K562 (cell line): ENCODE measurements around the gene PRM1. TPM values are rescaled to one million over a fixed set of nuclear protein-coding genes. Genes with fewer than 3 reads are reported as not detected.

ENCODE experiments used
- ATAC-seq: fragments of 200-7000 bp; cut with Tn5 transposase; 3 replicates; pipeline ENCODE4 v1.9.1; 2020; ENCODE audit warnings: moderate library complexity
- BruUV-seq: library from RNA; stranded (reverse); fragments of 400-500 nt; replicated peaks from 2 replicates; lab custom pipeline; 2021; lab: Mats Ljungman, UMichigan
- CTCF ChIA-PET: fragments of 300-600 bp; formaldehyde crosslinking; extraction: SDS; loops from one replicate; lab custom pipeline; 2021; ENCODE audit warnings: low intra/inter-chr PET ratio; lab: Yijun Ruan, JAX
- POLR2A ChIA-PET: fragments of 300-600, 350-650 bp; sonication (Branson Sonifier 250); formaldehyde crosslinking; extraction: SDS; loops from one replicate; lab custom pipeline; 2021; ENCODE audit warnings: antibody characterized with exemption, inconsistent platforms; lab: Yijun Ruan, JAX
- DNase-seq, 4 experiments: peaks; one replicate each; pipeline versions ENCODE4 v3.0.0 to v3.0.0-alpha.2; 2011 to 2018; ENCODE audit warnings: low spot score in 3 of 4, mixed read lengths in 3 of 4; ENCODE audit errors: extremely low read depth in 1 of 4
- FAIRE-seq: peaks from 2 replicates; lab custom pipeline; 2011; peaks lifted over from hg19 to GRCh38; lab: Jason Lieb, UNC
- H2AFZ ChIP-seq: 2 replicates; pipeline ENCODE4 v1.6.0; 2011; ENCODE audit warnings: low read depth, low read length, control low read depth, inconsistent platforms
- H3K27ac ChIP-seq: fragments of 200-600 bp; 3 replicates; pipeline ENCODE4 v1.8.0; 2011; ENCODE audit warnings: low read depth, mild to moderate bottlenecking, control low read depth, inconsistent platforms, low read length, moderate library complexity, mixed read lengths; ENCODE audit errors: extremely low read depth
- H3K27me3 ChIP-seq, 2 experiments: fragments of 300-600 bp in 1 of 2; 2 replicates in 1 of 2; 3 replicates in 1 of 2; pipeline versions ENCODE4 v1.6.0 to v1.8.0; 2011; ENCODE audit warnings: inconsistent platforms in 2 of 2, low read length in 2 of 2, mild to moderate bottlenecking in 1 of 2, mixed read lengths in 1 of 2, moderate library complexity in 1 of 2; ENCODE audit not compliant: control insufficient read depth in 2 of 2, insufficient read depth in 2 of 2
- H3K36me3 ChIP-seq: fragments of 300-600 bp; 3 replicates; pipeline ENCODE4 v1.8.0; 2011; ENCODE audit warnings: mild to moderate bottlenecking, low read length, inconsistent platforms; ENCODE audit not compliant: control insufficient read depth, insufficient read depth
- H3K4me1 ChIP-seq, 2 experiments: fragments of 200-600 bp in 1 of 2; replicated peaks in 1 of 2; 2 replicates in 1 of 2; 3 replicates in 1 of 2; pipeline versions ENCODE4 v1.5.1 to v1.8.0; 2011; ENCODE audit warnings: inconsistent platforms in 2 of 2, low read length in 2 of 2, mild to moderate bottlenecking in 1 of 2, mixed read lengths in 1 of 2, moderate library complexity in 1 of 2; ENCODE audit not compliant: control insufficient read depth in 2 of 2, insufficient read depth in 2 of 2
- H3K4me2 ChIP-seq: 2 replicates; pipeline ENCODE4 v1.6.1; 2011; ENCODE audit warnings: low read length, control low read depth, inconsistent platforms, mixed read lengths; ENCODE audit not compliant: insufficient read depth
- H3K4me3 ChIP-seq: fragments of 200-600 bp; sonication (generic), shearing (Covaris generic); 2 replicates; pipeline ENCODE4 v1.5.1; 2016; ENCODE audit warnings: control low read depth, inconsistent platforms
- H3K79me2 ChIP-seq: fragments of 200-600 bp; 3 replicates; pipeline ENCODE4 v1.8.0; 2011; ENCODE audit warnings: low read length, inconsistent platforms; ENCODE audit not compliant: control insufficient read depth, insufficient read depth
- H3K9ac ChIP-seq, 2 experiments: 2 replicates each; pipeline versions ENCODE4 v1.6.0 to v1.6.1; 2011; ENCODE audit warnings: low read depth in 2 of 2, low read length in 2 of 2, control low read depth in 1 of 2, inconsistent platforms in 1 of 2, mild to moderate bottlenecking in 1 of 2, mixed read lengths in 1 of 2; ENCODE audit not compliant: insufficient read depth in 1 of 2
- H3K9me1 ChIP-seq: one replicate; pipeline ENCODE4 v1.6.0; 2011; ENCODE audit warnings: inconsistent platforms, mild to moderate bottlenecking, low read length, moderate library complexity; ENCODE audit not compliant: control insufficient read depth, insufficient read depth
- H3K9me3 ChIP-seq: replicated peaks from 2 replicates; pipeline ENCODE4 v1.5.1; 2011; ENCODE audit warnings: low read depth, low read length, inconsistent platforms; ENCODE audit not compliant: control insufficient read depth, insufficient read depth
- H4K20me1 ChIP-seq: replicated peaks from 2 replicates; pipeline ENCODE4 v1.6.1; 2011; ENCODE audit warnings: low read length, inconsistent platforms, mixed read lengths; ENCODE audit not compliant: control insufficient read depth, insufficient read depth
- ESRRA ChIP-seq: fragments of 450-650 bp; IDR thresholded peaks from 2 replicates; pipeline ENCODE4 v1.6.1; 2014; ENCODE audit warnings: low read depth, mild to moderate bottlenecking, moderate library complexity, borderline replicate concordance
- HIVEP1 ChIP-seq: fragments of 250-450 bp; sonication (Bioruptor Pico); IDR thresholded peaks from 2 replicates; pipeline ENCODE4 v1.4.0; 2020; ENCODE audit warnings: mild to moderate bottlenecking
- MNT ChIP-seq, 2 experiments: fragments of 450-650 bp; conservative IDR thresholded peaks; 2 replicates each; pipeline ENCODE4 v1.6.1; 2017; ENCODE audit warnings: mild to moderate bottlenecking in 2 of 2, moderate library complexity in 2 of 2
- MYC ChIP-seq, 2 experiments: fragments of 250-450 bp in 1 of 2; sonication (Bioruptor Pico) in 1 of 2; IDR thresholded peaks; 2 replicates each; pipeline versions ENCODE4 v1.5.1 to v1.6.1; 2012 to 2021; ENCODE audit warnings: low read depth in 2 of 2, borderline replicate concordance in 1 of 2, improper control_type of control experiment in 1 of 2, low read length in 1 of 2, mild to moderate bottlenecking in 1 of 2, moderate library complexity in 1 of 2
- SIN3A ChIP-seq, 2 experiments: fragments of 150-350 bp in 1 of 2; IDR thresholded peaks; 2 replicates each; pipeline ENCODE4 v1.6.1; 2011 to 2016; ENCODE audit warnings: borderline replicate concordance in 2 of 2, low read depth in 2 of 2, low read length in 2 of 2, mild to moderate bottlenecking in 2 of 2, moderate library complexity in 2 of 2; ENCODE audit not compliant: control insufficient read depth in 1 of 2
- ZNF121 ChIP-seq: sonication (generic); formaldehyde crosslinking; conservative IDR thresholded peaks from 2 replicates; pipeline ENCODE4 v1.8.0; 2022; ENCODE audit warnings: missing genetic modification reagents
- ZNF212 ChIP-seq: fragments of 450-650 bp; formaldehyde crosslinking; IDR thresholded peaks from 2 replicates; pipeline ENCODE4 v1.4.0; 2020; ENCODE audit warnings: mild to moderate bottlenecking
- ZNF224 ChIP-seq: sonication (generic); formaldehyde crosslinking; IDR thresholded peaks from 2 replicates; pipeline ENCODE4 v1.8.0; 2022; ENCODE audit warnings: mild to moderate bottlenecking, missing genetic modification reagents
- WGBS: fragments of 100-300 bp; shearing (Covaris generic); methylation state at CpG from one replicate; pipeline ENCODE4 v1.1.6; 2016; ENCODE audit warnings: low coverage, mixed read lengths; ENCODE audit not compliant: insufficient coverage; ENCODE audit errors: missing lambda C conversion rate; 5-methylcytosine and 5-hydroxymethylcytosine counted together
- in situ Hi-C: fragments of 300-500 bp; cut with MboI; formaldehyde crosslinking; loops from 4 replicates; pipeline ENCODE4 v1.15.0; 2018; ENCODE audit warnings: inconsistent platforms, mixed read lengths
- intact Hi-C: fragments of 100-400 bp; cut with micrococcal nuclease; formaldehyde crosslinking; loops from 2 replicates; pipeline ENCODE4 v1.14.2; 2022
- polyA plus RNA-seq, 8 experiments: library from polyadenylated mRNA; depleted of rRNA in 4 of 8; stranded (reverse) in 5 of 8; unstranded in 3 of 8; fragments of >200 nt; fragmentation: Nextera tagmentation in 2 of 8; fragmentation: Illumina TruSeq in 1 of 8; extraction: Ambion mirVana in 2 of 8; extraction: Trizol in 1 of 8; gene quantifications; 2 replicates each; pipeline versions ENCODE4 v1.2.1 to v1.2.3, GENCODE V29; 2011 to 2014; ENCODE audit warnings: inconsistent platforms in 1 of 8, missing spikeins in 1 of 8
- total RNA-seq, 7 experiments: library from RNA; depleted of rRNA in 6 of 7; stranded (reverse); fragments of >200 nt in 6 of 7; fragmentation: Illumina TruSeq in 2 of 7; extraction: Trizol in 2 of 7; gene quantifications; 2 replicates each; pipeline versions ENCODE4 v1.2.1 to v1.2.3, GENCODE V29; 2011 to 2021; ENCODE audit warnings: low replicate concordance in 1 of 7
- TF ChIP-seq, protein P1 (sequence below): fragments of 250-450 bp; sonication (Bioruptor Pico); IDR thresholded peaks from 2 replicates; pipeline ENCODE4 v1.5.0; 2020; ENCODE audit warnings: mild to moderate bottlenecking

PRM1 gene
- total and polyA plus RNA-seq, 9 of the 15 experiments (the other 6 are each of a cell fraction or from before 2014, with no cell fraction given): not detected

DNA sequence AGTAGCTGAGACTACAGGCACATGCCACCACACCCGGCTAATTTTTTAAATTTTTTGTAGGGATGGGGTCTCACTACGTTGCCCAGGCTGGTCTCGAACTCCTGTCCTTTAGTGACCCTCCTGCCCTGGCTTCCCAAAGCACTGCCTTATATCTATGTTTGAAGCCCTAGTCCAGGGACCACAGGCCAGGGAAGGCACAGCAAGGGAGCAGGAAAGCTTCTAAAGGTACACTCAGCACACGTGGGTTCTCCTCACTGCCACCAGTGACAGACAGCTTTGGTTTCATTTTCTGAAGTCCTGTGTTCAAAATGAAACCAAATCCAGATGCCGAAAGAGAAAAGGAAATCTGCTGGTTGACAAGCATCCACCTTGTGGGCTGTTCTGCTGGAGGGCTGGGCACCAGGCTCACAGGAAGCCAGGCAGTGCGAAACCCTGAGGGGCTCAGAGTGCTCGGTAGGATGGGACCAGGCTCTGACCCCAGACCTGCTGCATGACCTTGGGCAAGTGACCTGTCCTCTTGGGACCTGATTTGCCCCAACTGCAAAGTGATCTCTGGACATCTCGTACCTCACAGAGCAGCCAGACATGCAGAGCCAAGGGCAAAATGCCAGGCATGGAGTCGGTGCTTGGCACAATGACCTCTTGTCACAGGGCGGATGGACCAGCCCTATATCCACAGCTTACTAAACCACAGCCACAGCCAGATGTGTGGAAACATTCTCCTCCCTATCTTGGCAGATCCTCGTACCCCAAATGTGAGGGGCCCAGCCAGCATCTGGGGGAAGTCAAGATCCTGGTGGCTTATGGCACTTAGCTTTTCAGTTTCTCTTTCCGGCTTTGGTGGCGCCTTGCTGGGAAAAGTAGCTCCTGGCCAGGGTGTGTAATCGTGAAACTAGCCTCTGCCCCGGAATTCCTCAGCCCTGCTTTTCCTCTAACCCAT, 22.3 kb downstream of the PRM1 start:
- POLR2A ChIA-PET: interaction anchor here (0.7 to 0.9 kb wide), 2 partner anchors 8 to 210 kb away, joined by 3 to 5 read pairs; no protein-coding TSS in a partner anchor
- Histone ChIP-seq H3K4me1 (peaks cover 18 to 35% of the 10 kb centered on the region in 2 experiments; a peak in 4 of 5 replicates), H3K79me2 (peaks cover 18% of the 10 kb centered on the region), H3K36me3 (peaks cover 3% of the 10 kb centered on the region; the same call in 1 of the 3 replicates), H3K27me3 (peaks cover 0 to 15% of the 10 kb centered on the region in 2 experiments; a peak in 1 of 5 replicates), H3K4me2 (peak overlapping the region; percentile 29), H3K27ac (no peak overlapping the region), H3K9me3 (no peaks in the 10 kb centered on the region), H3K4me3 (no peak overlapping the region), H3K9me1 (no peaks in the 10 kb centered on the region), H4K20me1 (peaks cover 11% of the 10 kb centered on the region; the same call in 1 of the 2 replicates), H3K9ac (peak overlapping the region in 1 of 2 experiments; percentile 44; a peak in 1 of 4 replicates), H2AFZ (no peak overlapping the region)
- TF ChIP-seq ESRRA: peak; percentile 66; the same call in 1 of the 2 replicates
- no peak for TF ChIP-seq HIVEP1 (CRISPR knock-in tag)
- TF ChIP-seq, protein P1, sequence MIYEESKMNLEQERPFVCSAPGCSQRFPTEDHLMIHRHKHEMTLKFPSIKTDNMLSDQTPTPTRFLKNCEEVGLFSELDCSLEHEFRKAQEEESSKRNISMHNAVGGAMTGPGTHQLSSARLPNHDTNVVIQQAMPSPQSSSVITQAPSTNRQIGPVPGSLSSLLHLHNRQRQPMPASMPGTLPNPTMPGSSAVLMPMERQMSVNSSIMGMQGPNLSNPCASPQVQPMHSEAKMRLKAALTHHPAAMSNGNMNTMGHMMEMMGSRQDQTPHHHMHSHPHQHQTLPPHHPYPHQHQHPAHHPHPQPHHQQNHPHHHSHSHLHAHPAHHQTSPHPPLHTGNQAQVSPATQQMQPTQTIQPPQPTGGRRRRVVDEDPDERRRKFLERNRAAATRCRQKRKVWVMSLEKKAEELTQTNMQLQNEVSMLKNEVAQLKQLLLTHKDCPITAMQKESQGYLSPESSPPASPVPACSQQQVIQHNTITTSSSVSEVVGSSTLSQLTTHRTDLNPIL: no peak
- TF ChIP-seq MYC (IDR thresholded peaks at IDR 0.05; ENCODE audit: low read depth, low read length): 0 out of 2 replicates have a peak, but pooled peaks have one; percentile 17
- no peak for TF ChIP-seq MYC (CRISPR knock-in tag; IDR thresholded peaks at IDR 0.05; ENCODE audit: borderline replicate concordance, low read depth)
- no peak for TF ChIP-seq ZNF212
- peak; percentile 87 for TF ChIP-seq ZNF121 (CRISPR knock-in tag)
- no peak for TF ChIP-seq ZNF224
- 0 out of 4 replicates have a peak, but pooled peaks of 1 of the 2 experiments have one; percentile 18 for TF ChIP-seq MNT (conservative IDR thresholded peaks at IDR 0.05)
- TF ChIP-seq SIN3A (IDR thresholded peaks at IDR 0.05; ENCODE audit: borderline replicate concordance in 2 of 2, control insufficient read depth in 1 of 2, low read depth in 2 of 2, low read length in 2 of 2): no peak
- no peak for FAIRE-seq
- ATAC-seq: no peak
- in situ Hi-C loops (no loop called here), intact Hi-C loops (loop anchor here (10.0 kb wide), 2 partner anchors 54 to 124 kb away; no protein-coding TSS in a partner anchor)
- WGBS: 40% methylated on average over 15 of the region's 15 CpGs
- CTCF ChIA-PET: interaction anchor here (5.2 kb wide), 1 partner anchor 288 kb away, joined by 58 read pairs; no protein-coding TSS in a partner anchor
- no TSS peak for BruUV-seq
- no peak for DNase-seq
